SK-N-MC (cell line): ENCODE measurements around the gene PARD3B.

ENCODE experiments used
- EZH2 ChIP-seq: fragments of 200-600 bp; sonication (generic); IDR thresholded peaks from one replicate; pipeline ENCODE4 v1.6.1; 2017; ENCODE audit warnings: antibody characterized with exemption
- FOXP2 ChIP-seq: optimal IDR thresholded peaks from 2 replicates; pipeline ENCODE3; 2011; ENCODE audit warnings: mild to moderate bottlenecking, moderate library complexity; ENCODE audit not compliant: insufficient read depth; ENCODE audit errors: extremely low read length, control extremely low read depth
- POLR2AphosphoS5 ChIP-seq: IDR thresholded peaks from 2 replicates; pipeline ENCODE4 v1.6.1; 2012; ENCODE audit warnings: mild to moderate bottlenecking, low read depth, low read length, borderline replicate concordance

- no peak for TF ChIP-seq EZH2
- no peak for TF ChIP-seq POLR2AphosphoS5
- TF ChIP-seq FOXP2: no peak
These were observed 742.0 kb downstream of the PARD3B start for GRCh38 chr2:205287316-205287715.
